22Rv1 (cell line): Measurements from ENCODE around the gene NDUFB5.

Experiments
- CTCF ChIP-seq: fragments of 450-650 bp; IDR thresholded peaks from 2 replicates; pipeline ENCODE4 v1.5.1; 2017; ENCODE audit warnings: mild to moderate bottlenecking
- ZFX ChIP-seq: fragments of 450-650 bp; IDR thresholded peaks from 2 replicates; pipeline ENCODE4 v1.6.1; 2017; ENCODE audit warnings: antibody characterized with exemption, borderline replicate concordance

DNA sequence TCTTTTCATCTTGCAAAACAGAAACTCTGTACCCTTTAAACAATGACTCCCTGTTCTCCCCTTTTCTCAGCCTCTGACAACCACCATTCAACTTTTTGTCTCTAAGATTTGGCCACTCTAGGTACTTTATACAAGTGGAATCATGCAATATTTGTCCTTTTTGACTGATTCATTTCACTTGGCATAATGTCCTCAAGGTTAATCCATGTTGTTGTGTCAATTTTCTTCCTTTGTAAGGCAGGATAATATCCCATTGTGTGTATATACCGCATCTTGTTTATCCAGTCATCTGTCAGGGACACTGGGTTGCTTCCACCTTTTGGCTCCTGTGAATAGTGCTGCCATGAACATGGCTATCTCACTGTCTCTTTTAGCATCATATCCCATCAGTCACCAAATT is 58.5 kb downstream of the NDUFB5 start:
- TF ChIP-seq CTCF: no peak
- TF ChIP-seq ZFX: no peak
